CD1c-positive myeloid dendritic cell (primary cell): Measurements from ENCODE around the gene SNHG17.
"Not testable (repeated sequence)": the region's sequence is repeated elsewhere in the genome, so short reads cannot be mapped to it uniquely, and the experiment has no call there.

Experiments
- DNase-seq: peaks from one replicate; pipeline ENCODE4 v3.0.0-alpha.2; 2016; ENCODE audit errors: extremely low spot score

The SNHG17 gene

GRCh38 chr20:38420388-38421085, 14.6 kb downstream of the SNHG17 start:
- DNase-seq, result no peak

- no peak for DNase-seq
Measured at GRCh38 chr20:38418509-38419204, 16.5 kb downstream of the SNHG17 start.

- DNase-seq, result no peak
Measured at GRCh38 chr20:38414769-38415450, 20.2 kb downstream of the SNHG17 start.

GRCh38 chr20:38412877-38413577, 22.1 kb downstream of the SNHG17 start:
- DNase-seq, result no peak

GRCh38 chr20:38407822-38408221, 27.3 kb downstream of the SNHG17 start:
- not testable (repeated sequence) for DNase-seq

- DNase-seq, result no peak
Measured at GRCh38 chr20:38407321-38407720, 27.8 kb downstream of the SNHG17 start.

- no peak for DNase-seq
Measured at GRCh38 chr20:38406476-38406875, 28.7 kb downstream of the SNHG17 start.

GRCh38 chr20:38405132-38405531, 30.0 kb downstream of the SNHG17 start:
- DNase-seq, result no peak

- DNase-seq, result no peak
Measured at GRCh38 chr20:38404016-38404415, 31.1 kb downstream of the SNHG17 start.

- no peak for DNase-seq
Measured at GRCh38 chr20:38402816-38403215, 32.3 kb downstream of the SNHG17 start.

- no peak for DNase-seq
Measured at GRCh38 chr20:38402089-38402488, 33.0 kb downstream of the SNHG17 start.

GRCh38 chr20:38395751-38396395, 39.3 kb downstream of the SNHG17 start:
- DNase-seq, result peak; percentile 44

- DNase-seq, result no peak
Measured at GRCh38 chr20:38395165-38395564, 40.0 kb downstream of the SNHG17 start.

- DNase-seq, result no peak
Measured at GRCh38 chr20:38393259-38393658, 41.9 kb downstream of the SNHG17 start.

GRCh38 chr20:38392356-38392755, 42.8 kb downstream of the SNHG17 start:
- DNase-seq, result no peak

GRCh38 chr20:38387953-38388352, 47.2 kb downstream of the SNHG17 start:
- no peak for DNase-seq

GRCh38 chr20:38386851-38387250, 48.3 kb downstream of the SNHG17 start:
- DNase-seq, result no peak

GRCh38 chr20:38386004-38386403, 49.1 kb downstream of the SNHG17 start:
- DNase-seq, result peak; percentile 18

GRCh38 chr20:38383147-38383546, 52.0 kb downstream of the SNHG17 start:
- DNase-seq, result no peak

- not testable (repeated sequence) for DNase-seq
Measured at GRCh38 chr20:38377838-38378237, 57.3 kb downstream of the SNHG17 start.

GRCh38 chr20:38377039-38377685, 58.0 kb downstream of the SNHG17 start:
- no peak for DNase-seq
